ENCODE results near the gene FMN1. TPM values are rescaled to one million over a fixed set of nuclear protein-coding genes. Genes with fewer than 3 reads are reported as not detected.

The FMN1 gene
- total RNA-seq, 1 donor from 2014 or later = 4.2 TPM

DNA sequence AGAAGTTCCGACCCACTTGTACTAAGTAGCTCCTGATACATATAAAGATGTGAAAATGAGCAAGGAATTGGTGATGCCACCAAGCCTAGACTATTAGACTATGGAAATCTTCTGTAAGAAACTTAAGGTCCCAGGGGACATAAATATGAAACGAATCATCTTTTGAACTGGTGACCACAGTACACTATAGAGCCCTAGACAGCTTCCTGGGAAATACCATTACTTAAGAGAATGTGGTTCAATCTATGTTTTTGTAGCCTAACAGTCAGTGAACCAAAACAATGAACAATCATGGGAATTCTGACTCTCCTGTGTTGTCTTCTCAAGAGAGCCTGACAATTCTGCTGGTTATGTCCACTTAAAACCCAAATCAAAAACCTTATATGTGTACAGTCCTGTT is 285.1 kb downstream of the FMN1 start:
- TF ChIP-seq, protein P1, sequence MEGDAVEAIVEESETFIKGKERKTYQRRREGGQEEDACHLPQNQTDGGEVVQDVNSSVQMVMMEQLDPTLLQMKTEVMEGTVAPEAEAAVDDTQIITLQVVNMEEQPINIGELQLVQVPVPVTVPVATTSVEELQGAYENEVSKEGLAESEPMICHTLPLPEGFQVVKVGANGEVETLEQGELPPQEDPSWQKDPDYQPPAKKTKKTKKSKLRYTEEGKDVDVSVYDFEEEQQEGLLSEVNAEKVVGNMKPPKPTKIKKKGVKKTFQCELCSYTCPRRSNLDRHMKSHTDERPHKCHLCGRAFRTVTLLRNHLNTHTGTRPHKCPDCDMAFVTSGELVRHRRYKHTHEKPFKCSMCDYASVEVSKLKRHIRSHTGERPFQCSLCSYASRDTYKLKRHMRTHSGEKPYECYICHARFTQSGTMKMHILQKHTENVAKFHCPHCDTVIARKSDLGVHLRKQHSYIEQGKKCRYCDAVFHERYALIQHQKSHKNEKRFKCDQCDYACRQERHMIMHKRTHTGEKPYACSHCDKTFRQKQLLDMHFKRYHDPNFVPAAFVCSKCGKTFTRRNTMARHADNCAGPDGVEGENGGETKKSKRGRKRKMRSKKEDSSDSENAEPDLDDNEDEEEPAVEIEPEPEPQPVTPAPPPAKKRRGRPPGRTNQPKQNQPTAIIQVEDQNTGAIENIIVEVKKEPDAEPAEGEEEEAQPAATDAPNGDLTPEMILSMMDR (IDR thresholded peaks at IDR 0.05) = no peak
- no peaks in the 10 kb centered on the region for H3K27me3 Mint-ChIP-seq (ENCODE audit: unreplicated experiment)
- H3K27ac Mint-ChIP-seq (ENCODE audit: unreplicated experiment) = peak overlapping the region; percentile 71
- H3K36me3 Mint-ChIP-seq (ENCODE audit: unreplicated experiment) = no peaks in the 10 kb centered on the region
- peaks cover 26% of the 10 kb centered on the region for H3K4me1 Mint-ChIP-seq (ENCODE audit: unreplicated experiment)
- H3K9me3 Mint-ChIP-seq (ENCODE audit: unreplicated experiment) = no peaks in the 10 kb centered on the region
- DNase-seq (ENCODE audit: extremely low spot score, unreplicated experiment) = no peak
- no peak overlapping the region for H3K4me3 Mint-ChIP-seq (ENCODE audit: unreplicated experiment)

- no peak for DNase-seq (ENCODE audit: extremely low spot score, unreplicated experiment)
- no peaks in the 10 kb centered on the region for H3K9me3 Mint-ChIP-seq (ENCODE audit: unreplicated experiment)
- peak overlapping the region; percentile 25 for H3K27ac Mint-ChIP-seq (ENCODE audit: unreplicated experiment)
- H3K4me3 Mint-ChIP-seq (ENCODE audit: unreplicated experiment) = no peak overlapping the region
- H3K4me1 Mint-ChIP-seq (ENCODE audit: unreplicated experiment) = peaks cover 26% of the 10 kb centered on the region
- no peaks in the 10 kb centered on the region for H3K36me3 Mint-ChIP-seq (ENCODE audit: unreplicated experiment)
- no peaks in the 10 kb centered on the region for H3K27me3 Mint-ChIP-seq (ENCODE audit: unreplicated experiment)
- TF ChIP-seq, protein P1 (IDR thresholded peaks at IDR 0.05) = no peak
These were observed 285.6 kb downstream of the FMN1 start for GRCh38 chr15:32908872-32909271.

DNA sequence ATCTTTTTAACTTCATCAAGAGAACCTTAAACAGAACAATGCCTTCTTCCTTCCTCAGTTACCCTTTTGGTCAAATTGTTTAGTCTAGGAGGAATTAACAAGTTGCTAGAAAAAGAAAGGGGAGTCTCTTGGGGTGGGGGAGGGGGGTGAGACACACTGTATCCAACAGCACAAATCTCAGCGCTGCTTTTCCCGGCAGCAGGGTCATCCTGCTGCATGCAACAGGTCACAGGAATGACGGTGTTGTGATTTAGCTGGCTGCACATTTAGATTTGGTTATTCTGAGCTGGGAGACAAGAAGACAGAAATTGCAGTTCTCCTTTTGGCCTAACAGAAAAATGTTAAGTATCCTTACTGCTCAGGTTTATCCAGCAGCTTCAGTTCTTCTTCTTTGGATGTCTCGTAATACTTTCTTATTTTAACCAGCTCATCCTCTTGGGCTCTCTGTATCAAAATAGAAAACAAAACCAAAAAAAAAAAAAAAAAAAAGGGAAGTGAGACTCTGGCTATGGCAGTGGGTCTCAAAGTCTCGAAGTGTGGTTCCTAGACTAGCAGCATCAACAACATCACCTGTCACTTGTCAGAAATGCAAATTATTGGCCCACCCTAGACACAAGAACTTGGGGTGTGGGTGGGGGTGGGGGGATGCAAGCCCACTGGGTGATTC is 286.2 kb downstream of the FMN1 start:
- DNase-seq (ENCODE audit: extremely low spot score, unreplicated experiment) = no peak
- H3K4me1 Mint-ChIP-seq (ENCODE audit: unreplicated experiment) = peaks cover 26% of the 10 kb centered on the region

GRCh38 chr15:32905481-32905880 is 289.0 kb downstream of the FMN1 start:
- Mint-ChIP-seq H3K36me3 (ENCODE audit: unreplicated experiment) (no peaks in the 10 kb centered on the region), H3K4me3 (ENCODE audit: unreplicated experiment) (no peak overlapping the region), H3K27ac (ENCODE audit: unreplicated experiment) (no peak overlapping the region), H3K27me3 (ENCODE audit: unreplicated experiment) (no peaks in the 10 kb centered on the region), H3K4me1 (ENCODE audit: unreplicated experiment) (peaks cover 26% of the 10 kb centered on the region), H3K9me3 (ENCODE audit: unreplicated experiment) (no peaks in the 10 kb centered on the region)
- DNase-seq (ENCODE audit: extremely low spot score, unreplicated experiment) = no peak
- TF ChIP-seq, protein P1 (IDR thresholded peaks at IDR 0.05) = no peak

More for the DNA sequence above, 286.2 kb downstream of the FMN1 start:
- TF ChIP-seq, protein P1 (IDR thresholded peaks at IDR 0.05) = no peak
- H3K27ac Mint-ChIP-seq (ENCODE audit: unreplicated experiment) = peak overlapping the region; percentile 39
- no peaks in the 10 kb centered on the region for H3K27me3 Mint-ChIP-seq (ENCODE audit: unreplicated experiment)
- no peaks in the 10 kb centered on the region for H3K9me3 Mint-ChIP-seq (ENCODE audit: unreplicated experiment)
- H3K36me3 Mint-ChIP-seq (ENCODE audit: unreplicated experiment) = no peaks in the 10 kb centered on the region
- H3K4me3 Mint-ChIP-seq (ENCODE audit: unreplicated experiment) = no peak overlapping the region

DNA sequence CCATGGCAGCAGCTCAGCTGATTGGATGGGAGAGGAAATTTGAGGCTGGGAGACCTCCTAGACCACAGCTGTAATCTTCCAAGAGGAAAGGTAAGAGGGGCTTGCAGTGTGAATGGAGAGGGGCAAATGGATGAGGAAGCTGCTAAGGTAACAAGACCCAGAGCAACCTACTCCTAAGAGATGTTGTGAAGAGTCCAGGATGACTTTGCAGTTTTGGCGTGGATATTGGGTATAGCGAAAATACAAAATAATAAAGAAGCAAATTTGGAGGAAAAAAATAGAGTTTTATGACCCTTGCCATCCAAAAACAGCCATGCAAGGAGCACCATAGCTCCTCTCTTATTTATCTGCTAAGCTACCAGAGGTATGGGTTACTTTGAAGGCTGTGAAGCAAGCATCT is 290.1 kb downstream of the FMN1 start:
- H3K4me3 Mint-ChIP-seq (ENCODE audit: unreplicated experiment) = no peak overlapping the region
- no peaks in the 10 kb centered on the region for H3K27me3 Mint-ChIP-seq (ENCODE audit: unreplicated experiment)
- H3K36me3 Mint-ChIP-seq (ENCODE audit: unreplicated experiment) = no peaks in the 10 kb centered on the region
- H3K9me3 Mint-ChIP-seq (ENCODE audit: unreplicated experiment) = no peaks in the 10 kb centered on the region
- TF ChIP-seq, protein P1 (IDR thresholded peaks at IDR 0.05) = no peak
- H3K4me1 Mint-ChIP-seq (ENCODE audit: unreplicated experiment) = peaks cover 19% of the 10 kb centered on the region
- H3K27ac Mint-ChIP-seq (ENCODE audit: unreplicated experiment) = no peak overlapping the region
- DNase-seq (ENCODE audit: extremely low spot score, unreplicated experiment) = no peak

Measured in osteocyte (in vitro differentiated cells).